DND-41 (cell line): Measurements from ENCODE around the gene FAM3B.
"Not testable (repeated sequence)": the region's sequence is repeated elsewhere in the genome, so short reads cannot be mapped to it uniquely, and the experiment has no call there.

Source experiments
- ATAC-seq: fragments of 200-7000 bp; cut with Tn5 transposase; 3 replicates; pipeline ENCODE4 v1.9.1; 2021; ENCODE audit warnings: low read depth; ENCODE audit not compliant: insufficient read depth
- DNase-seq: peaks from one replicate; pipeline ENCODE4 v3.0.0-alpha.2; 2020
- H2AFZ ChIP-seq: 2 replicates; pipeline ENCODE4 v1.6.0; 2012; ENCODE audit warnings: low read depth, low read length
- H3K27ac ChIP-seq: 2 replicates; pipeline ENCODE4 v1.5.1; 2012; ENCODE audit warnings: low read length, inconsistent platforms
- H3K27me3 ChIP-seq: fragments of 200-600 bp; sonication (generic); 2 replicates; pipeline ENCODE4 v1.6.0; 2012; ENCODE audit warnings: low read length, mild to moderate bottlenecking, inconsistent platforms; ENCODE audit not compliant: insufficient read depth, poor library complexity
- H3K36me3 ChIP-seq: 2 replicates; pipeline ENCODE4 v1.5.1; 2012; ENCODE audit warnings: low read length, inconsistent platforms; ENCODE audit not compliant: insufficient read depth
- H3K4me1 ChIP-seq: 2 replicates; pipeline ENCODE4 v1.5.1; 2012; ENCODE audit warnings: mild to moderate bottlenecking, low read length; ENCODE audit not compliant: insufficient read depth
- H3K4me2 ChIP-seq: 2 replicates; pipeline ENCODE4 v1.6.0; 2012; ENCODE audit warnings: mild to moderate bottlenecking, moderate library complexity, low read length, inconsistent platforms; ENCODE audit not compliant: insufficient read depth
- H3K4me3 ChIP-seq, 2 experiments: fragments of 200-600 bp in 1 of 2; shearing (Covaris generic) in 1 of 2; 2 replicates each; pipeline ENCODE4 v1.5.1; 2012 to 2016; ENCODE audit warnings: inconsistent platforms in 2 of 2, low read length in 2 of 2, mild to moderate bottlenecking in 2 of 2, low read depth in 1 of 2, moderate library complexity in 1 of 2
- H3K79me2 ChIP-seq: 2 replicates; pipeline ENCODE4 v1.6.0; 2012; ENCODE audit warnings: low read length, inconsistent platforms; ENCODE audit not compliant: insufficient read depth
- H3K9ac ChIP-seq: 2 replicates; pipeline ENCODE4 v1.6.0; 2012; ENCODE audit warnings: low read depth, mild to moderate bottlenecking, inconsistent platforms, low read length, moderate library complexity
- H3K9me3 ChIP-seq: 2 replicates; pipeline ENCODE4 v1.5.1; 2012; ENCODE audit warnings: low read length, moderate library complexity, mild to moderate bottlenecking, inconsistent platforms; ENCODE audit not compliant: insufficient read depth, severe bottlenecking
- H4K20me1 ChIP-seq: 2 replicates; pipeline ENCODE4 v1.6.0; 2012; ENCODE audit warnings: low read length; ENCODE audit not compliant: insufficient read depth
- CTCF ChIP-seq: IDR thresholded peaks from 2 replicates; pipeline ENCODE4 v1.5.1; 2012; ENCODE audit warnings: borderline replicate concordance, low read length, moderate library complexity, mild to moderate bottlenecking; ENCODE audit not compliant: poor library complexity, severe bottlenecking; ENCODE audit errors: extremely low read depth
- EZH2 ChIP-seq: IDR thresholded peaks from 3 replicates; pipeline ENCODE4 v1.6.1; 2012; ENCODE audit warnings: borderline replicate concordance, low read depth, mild to moderate bottlenecking, moderate library complexity, low read length, inconsistent platforms; ENCODE audit not compliant: severe bottlenecking

The FAM3B gene

GRCh38 chr21:41357546-41357945, 40.9 kb downstream of the FAM3B start:
- H3K4me3 ChIP-seq: no peak overlapping the region
- ATAC-seq (no peak), DNase-seq (no peak)
- no peak overlapping the region for H3K9ac ChIP-seq
- H3K4me1 ChIP-seq: peaks cover 17% of the 10 kb centered on the region
- H3K9me3 ChIP-seq: no peaks in the 10 kb centered on the region
- no peak overlapping the region for H3K27ac ChIP-seq
- H3K79me2 ChIP-seq: no peaks in the 10 kb centered on the region
- peaks cover 4% of the 10 kb centered on the region for H3K27me3 ChIP-seq
- H3K4me2 ChIP-seq: no peak overlapping the region
- TF ChIP-seq EZH2 (no peak), CTCF (no peak)
- H2AFZ ChIP-seq: no peak overlapping the region
- no peaks in the 10 kb centered on the region for H4K20me1 ChIP-seq
- H3K36me3 ChIP-seq: no peaks in the 10 kb centered on the region

- DNase-seq: no peak
- H3K27ac ChIP-seq: no peak overlapping the region
- peaks cover 4% of the 10 kb centered on the region for H3K27me3 ChIP-seq
- no peak overlapping the region for H3K4me3 ChIP-seq
- H4K20me1 ChIP-seq: no peaks in the 10 kb centered on the region
- no peak overlapping the region for H2AFZ ChIP-seq
- H3K36me3 ChIP-seq: no peaks in the 10 kb centered on the region
- no peak for ATAC-seq
- peaks cover 27% of the 10 kb centered on the region for H3K4me1 ChIP-seq
- H3K79me2 ChIP-seq: no peaks in the 10 kb centered on the region
- TF ChIP-seq CTCF (no peak), EZH2 (no peak)
- H3K9ac ChIP-seq: no peak overlapping the region
- H3K4me2 ChIP-seq: no peak overlapping the region
- H3K9me3 ChIP-seq: no peaks in the 10 kb centered on the region
Observed at GRCh38 chr21:41358193-41359166, 41.9 kb downstream of the FAM3B start.

- no peak for TF ChIP-seq EZH2
- TF ChIP-seq CTCF: peak; percentile 21
- DNase-seq (peak; percentile 3), ATAC-seq (no peak)
- Histone ChIP-seq H3K79me2 (no peaks in the 10 kb centered on the region), H2AFZ (no peak overlapping the region), H4K20me1 (no peaks in the 10 kb centered on the region), H3K9me3 (no peaks in the 10 kb centered on the region), H3K9ac (no peak overlapping the region), H3K4me2 (no peak overlapping the region), H3K27me3 (peaks cover 4% of the 10 kb centered on the region), H3K36me3 (no peaks in the 10 kb centered on the region), H3K27ac (no peak overlapping the region), H3K4me3 (no peak overlapping the region), H3K4me1 (peaks cover 35% of the 10 kb centered on the region)
Observed at GRCh38 chr21:41359286-41359685, 42.7 kb downstream of the FAM3B start.

- DNase-seq, H2AFZ ChIP-seq, H3K27ac ChIP-seq, H3K36me3 ChIP-seq, ATAC-seq, H3K4me3 ChIP-seq, H4K20me1 ChIP-seq, H3K27me3 ChIP-seq, H3K9ac ChIP-seq, H3K9me3 ChIP-seq, H3K79me2 ChIP-seq, H3K4me2 ChIP-seq: not testable (repeated sequence)
- peaks cover 35% of the 10 kb centered on the region for H3K4me1 ChIP-seq
Observed at GRCh38 chr21:41359754-41360071, 43.1 kb downstream of the FAM3B start.
